Measurements from ENCODE around the gene IQGAP3.

Gene IQGAP3

GRCh38 chr1:156499194-156499841, 73.0 kb downstream of the IQGAP3 start:
- no peak for TF ChIP-seq ZNF274 (IDR thresholded peaks at IDR 0.05; ENCODE audit: low read depth, low read length)
- peak overlapping the region; percentile 92 for H3K4me3 ChIP-seq (ENCODE audit: low read length)

- peak overlapping the region; percentile 92 for H3K4me3 ChIP-seq (ENCODE audit: low read length)
- no peak for TF ChIP-seq ZNF274 (IDR thresholded peaks at IDR 0.05; ENCODE audit: low read depth, low read length)
Observed at GRCh38 chr1:156498432-156499193, 73.8 kb downstream of the IQGAP3 start.

- H3K4me3 ChIP-seq (ENCODE audit: low read length), result peak overlapping the region; percentile 92
- no peak for TF ChIP-seq ZNF274 (IDR thresholded peaks at IDR 0.05; ENCODE audit: low read depth, low read length)
Observed at GRCh38 chr1:156497743-156498431, 74.5 kb downstream of the IQGAP3 start.

GRCh38 chr1:156497078-156497742, 75.2 kb downstream of the IQGAP3 start:
- no peak for TF ChIP-seq ZNF274 (IDR thresholded peaks at IDR 0.05; ENCODE audit: low read depth, low read length)
- peak overlapping the region; percentile 92; the same call in 1 of the 2 replicates for H3K4me3 ChIP-seq (ENCODE audit: low read length)

GRCh38 chr1:156496211-156496761, 76.1 kb downstream of the IQGAP3 start:
- TF ChIP-seq ZNF274 (IDR thresholded peaks at IDR 0.05; ENCODE audit: low read depth, low read length), result no peak
- peak overlapping the region; percentile 38; the same call in 1 of the 2 replicates for H3K4me3 ChIP-seq (ENCODE audit: low read length)

GRCh38 chr1:156495401-156496140, 76.8 kb downstream of the IQGAP3 start:
- TF ChIP-seq ZNF274 (IDR thresholded peaks at IDR 0.05; ENCODE audit: low read depth, low read length), result no peak
- peak overlapping the region; percentile 13; the same call in 1 of the 2 replicates for H3K4me3 ChIP-seq (ENCODE audit: low read length)

GRCh38 chr1:156494309-156494895, 78.0 kb downstream of the IQGAP3 start:
- H3K4me3 ChIP-seq (ENCODE audit: low read length), result no peak overlapping the region; the same call in 1 of the 2 replicates
- no peak for TF ChIP-seq ZNF274 (IDR thresholded peaks at IDR 0.05; ENCODE audit: low read depth, low read length)

GRCh38 chr1:156493742-156494141, 78.6 kb downstream of the IQGAP3 start:
- H3K4me3 ChIP-seq (ENCODE audit: low read length), result peak overlapping the region; percentile 31; the same call in 1 of the 2 replicates
- TF ChIP-seq ZNF274 (IDR thresholded peaks at IDR 0.05; ENCODE audit: low read depth, low read length), result no peak

- peak overlapping the region; percentile 31; the same call in 1 of the 2 replicates for H3K4me3 ChIP-seq (ENCODE audit: low read length)
- no peak for TF ChIP-seq ZNF274 (IDR thresholded peaks at IDR 0.05; ENCODE audit: low read depth, low read length)
Observed at GRCh38 chr1:156493154-156493631, 79.2 kb downstream of the IQGAP3 start.

GRCh38 chr1:156492591-156493080, 79.7 kb downstream of the IQGAP3 start:
- TF ChIP-seq ZNF274 (IDR thresholded peaks at IDR 0.05; ENCODE audit: low read depth, low read length), result no peak
- H3K4me3 ChIP-seq (ENCODE audit: low read length), result peak overlapping the region; percentile 47; the same call in 1 of the 2 replicates

GRCh38 chr1:156492013-156492590, 80.3 kb downstream of the IQGAP3 start:
- TF ChIP-seq ZNF274 (IDR thresholded peaks at IDR 0.05; ENCODE audit: low read depth, low read length), result no peak
- peak overlapping the region; percentile 47; the same call in 1 of the 2 replicates for H3K4me3 ChIP-seq (ENCODE audit: low read length)

Data from GM08714 (cell line).